NCI-H510A (cell line): ENCODE results near the gene LPCAT4.
"Not testable (repeated sequence)": the region's sequence is repeated elsewhere in the genome, so short reads cannot be mapped to it uniquely, and the experiment has no call there.

ENCODE experiments used
- DNase-seq: peaks from one replicate; lab custom pipeline; 2025; lab: John Stamatoyannopoulos, UW

The LPCAT4 gene

DNA sequence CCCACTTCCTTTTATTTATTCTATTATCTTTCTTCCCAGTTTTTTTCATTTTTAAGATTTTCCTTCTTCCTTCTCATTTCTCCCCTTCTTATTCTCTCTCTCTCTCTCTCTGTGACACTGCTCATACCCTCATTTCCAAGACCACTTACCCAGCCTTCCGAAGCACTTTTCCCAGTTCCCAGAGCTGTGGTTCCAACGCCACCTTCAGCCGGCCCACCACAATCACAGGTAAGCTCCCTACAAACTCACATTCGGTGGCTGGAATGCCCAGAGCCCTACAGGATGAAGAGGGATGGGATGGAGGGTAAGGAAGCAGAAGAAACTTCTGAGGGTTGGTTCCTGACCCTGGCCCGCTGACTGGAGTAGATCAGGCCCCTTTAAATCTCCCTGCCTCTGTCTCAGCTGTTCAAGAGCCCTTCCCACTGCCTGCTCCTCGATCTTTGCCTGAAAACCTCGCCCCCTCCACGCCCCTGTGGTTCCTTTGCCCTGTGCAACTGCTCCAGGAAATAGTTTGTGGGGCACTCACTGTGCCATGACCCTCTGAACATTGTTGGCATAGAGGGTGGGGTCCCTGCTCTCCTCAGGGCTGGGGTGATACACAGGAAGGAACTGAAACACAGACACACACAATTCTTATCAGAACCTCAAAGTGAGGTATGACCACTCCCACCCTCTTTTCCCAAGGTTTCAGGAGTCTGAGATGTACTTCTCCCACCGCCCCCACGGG, 4.8 kb downstream of the LPCAT4 start:
- DNase-seq = no peak

DNA sequence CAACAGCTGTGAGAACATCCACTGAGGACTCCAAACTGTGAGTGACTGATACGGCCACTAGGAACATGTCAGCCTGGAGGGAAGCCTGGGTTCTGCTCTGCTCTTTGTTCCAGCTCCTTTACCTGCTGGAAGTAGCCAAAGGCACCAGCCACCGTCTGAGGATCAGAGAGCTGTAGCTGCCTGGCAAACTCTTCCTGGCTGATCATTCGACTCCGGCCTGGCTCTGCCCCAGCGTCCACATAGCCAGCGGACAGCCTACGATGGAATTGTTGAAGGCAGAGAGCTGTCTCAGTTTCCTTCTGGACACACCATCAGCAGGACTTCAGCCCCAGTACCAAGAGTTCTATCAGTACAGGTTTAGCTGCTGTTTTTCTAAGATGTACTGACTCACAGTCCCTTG, 5.7 kb downstream of the LPCAT4 start:
- no peak for DNase-seq

DNA sequence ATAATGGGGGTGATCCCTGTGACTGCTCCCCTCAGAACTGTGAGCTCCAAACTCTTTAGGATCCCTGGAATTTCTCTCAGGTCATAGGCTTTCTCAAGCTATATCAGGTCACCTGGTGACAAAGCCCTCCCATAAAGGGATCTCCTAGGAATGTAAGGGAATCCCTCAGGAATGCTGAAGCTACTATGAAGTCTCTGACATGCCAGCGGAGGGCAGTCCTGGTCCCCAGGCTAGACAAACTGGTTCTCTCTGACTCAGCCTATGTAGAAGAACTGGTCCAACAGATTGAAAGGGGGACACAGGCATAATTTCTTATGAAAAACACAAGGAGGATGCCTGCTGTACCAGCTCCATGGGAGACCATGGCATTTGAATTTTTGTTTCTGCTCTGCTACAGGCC, 6.7 kb downstream of the LPCAT4 start:
- no peak for DNase-seq

DNA sequence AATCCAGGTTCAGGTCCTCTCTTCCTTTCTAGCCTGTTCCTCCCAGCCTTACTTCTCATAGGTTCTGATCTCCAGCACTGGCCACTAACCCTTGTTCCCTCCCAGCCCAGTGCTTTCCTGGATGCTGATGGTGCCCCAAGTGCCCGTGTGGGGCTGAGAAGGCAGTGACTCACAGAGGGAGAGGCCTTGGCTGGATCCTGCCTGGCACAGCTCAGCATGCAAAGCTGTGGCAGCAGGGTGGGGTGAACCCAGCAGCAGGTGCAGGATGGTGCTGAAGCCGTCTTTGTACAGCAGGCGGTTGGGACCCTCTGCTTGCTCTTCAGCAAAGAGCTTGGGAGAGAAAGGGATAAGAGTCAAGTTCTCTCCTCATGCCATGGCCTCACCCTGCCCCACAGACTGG, 7.6 kb downstream of the LPCAT4 start:
- DNase-seq = no peak

DNA sequence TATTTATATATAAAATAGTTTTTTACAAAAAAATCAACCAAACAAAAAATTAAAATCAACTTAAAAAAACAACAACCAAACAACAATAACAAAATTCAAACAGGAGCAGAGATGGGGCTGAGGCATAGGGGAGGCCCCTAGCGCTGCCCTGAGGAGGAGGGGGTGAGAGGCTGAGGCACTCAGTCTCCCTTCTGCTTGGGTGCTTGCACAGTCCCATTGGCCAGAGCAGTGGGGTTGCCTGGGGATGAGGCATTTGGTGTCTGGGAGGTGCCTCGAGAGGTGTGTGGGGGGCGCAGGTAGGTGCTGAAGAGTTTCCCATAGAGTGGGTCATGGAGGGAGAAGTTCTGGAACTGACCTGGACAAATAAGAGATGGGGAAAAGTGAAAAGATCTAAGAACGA, 8.0 kb downstream of the LPCAT4 start:
- no peak for DNase-seq

DNA sequence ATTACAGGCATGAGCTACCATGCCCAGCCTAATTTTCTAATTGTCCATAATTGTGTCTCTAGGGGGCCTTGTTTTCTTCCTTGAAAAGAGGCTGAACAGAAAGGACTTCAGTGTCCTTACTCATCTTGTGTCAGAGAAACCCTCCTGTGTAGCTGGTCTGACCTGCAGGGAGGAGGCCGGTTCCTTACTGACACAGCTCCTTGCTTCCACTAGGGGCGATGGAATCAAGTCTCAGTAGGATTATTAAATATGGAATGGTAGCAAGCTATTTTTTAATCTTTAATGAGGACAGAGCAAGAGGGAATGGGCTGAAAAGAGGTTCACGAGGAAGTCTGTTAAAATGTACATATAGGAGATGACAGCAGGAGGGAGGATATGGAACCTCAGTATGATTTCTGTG, 8.6 kb downstream of the LPCAT4 start:
- no peak for DNase-seq

DNA sequence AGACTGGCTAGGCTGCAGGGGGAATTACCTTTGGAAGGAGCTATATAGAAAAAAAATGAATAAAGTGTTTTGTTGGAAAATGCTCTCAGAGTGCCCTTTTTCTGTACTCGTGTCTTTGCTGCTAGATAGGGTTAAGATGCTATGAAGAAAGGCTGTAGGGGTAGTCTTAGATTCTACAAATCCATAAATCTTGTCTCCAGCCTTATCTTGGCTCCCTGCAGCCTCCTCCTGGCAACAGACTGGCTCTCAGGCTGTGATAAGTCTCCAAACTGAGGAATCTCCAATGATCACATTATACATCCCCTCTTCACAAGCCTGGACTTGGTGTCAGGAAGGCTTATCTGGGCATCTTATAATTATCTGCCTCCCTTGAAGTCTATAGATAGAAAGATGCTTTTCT, 9.3 kb downstream of the LPCAT4 start:
- DNase-seq = no peak

- DNase-seq = no peak
Observed at GRCh38 chr15:34355241-34355640, 11.8 kb downstream of the LPCAT4 start.

GRCh38 chr15:34354286-34354685, 12.7 kb downstream of the LPCAT4 start:
- no peak for DNase-seq

- no peak for DNase-seq
Observed at GRCh38 chr15:34353627-34354026, 13.4 kb downstream of the LPCAT4 start.

DNA sequence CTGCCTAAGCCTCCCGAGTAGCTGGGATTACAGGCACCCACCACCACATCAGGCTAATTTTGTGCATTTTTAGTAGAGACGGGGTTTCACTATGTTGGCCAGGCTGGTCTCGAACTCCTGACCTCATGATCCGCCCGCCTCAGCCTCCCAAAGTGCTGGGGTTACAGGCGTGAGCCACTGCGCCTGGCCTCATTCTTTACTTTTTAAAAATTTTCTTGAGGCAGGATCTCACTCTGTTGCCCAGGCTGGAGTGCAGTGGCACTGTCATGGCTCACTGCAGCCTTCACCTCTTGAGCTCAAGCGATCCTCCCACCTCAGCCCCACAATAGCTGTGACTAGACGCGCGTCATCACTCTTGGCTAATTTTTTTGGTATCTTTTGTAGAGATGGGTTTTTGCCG, 14.0 kb downstream of the LPCAT4 start:
- not testable (repeated sequence) for DNase-seq

DNA sequence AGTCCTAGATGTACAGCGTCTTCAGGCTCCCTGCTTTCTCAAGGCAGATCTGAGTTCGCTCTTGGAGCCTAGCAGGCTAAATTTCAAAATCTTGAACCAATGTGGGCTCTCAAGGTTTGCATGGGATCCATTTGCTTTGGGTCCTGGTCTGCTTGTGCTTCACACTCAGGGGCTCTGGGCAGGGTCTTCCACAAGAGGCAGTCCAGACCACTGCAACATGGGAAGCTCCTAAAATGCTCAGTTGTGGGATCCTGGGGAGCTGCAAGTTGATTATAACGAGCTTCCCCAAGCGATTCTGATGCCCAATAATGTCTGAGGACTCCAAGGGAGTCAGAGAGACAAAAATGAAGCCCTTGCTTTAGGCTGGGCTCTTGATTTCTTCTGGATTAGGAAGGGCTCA, 17.2 kb downstream of the LPCAT4 start:
- no peak for DNase-seq

GRCh38 chr15:34348735-34349300, 18.2 kb downstream of the LPCAT4 start:
- no peak for DNase-seq

DNA sequence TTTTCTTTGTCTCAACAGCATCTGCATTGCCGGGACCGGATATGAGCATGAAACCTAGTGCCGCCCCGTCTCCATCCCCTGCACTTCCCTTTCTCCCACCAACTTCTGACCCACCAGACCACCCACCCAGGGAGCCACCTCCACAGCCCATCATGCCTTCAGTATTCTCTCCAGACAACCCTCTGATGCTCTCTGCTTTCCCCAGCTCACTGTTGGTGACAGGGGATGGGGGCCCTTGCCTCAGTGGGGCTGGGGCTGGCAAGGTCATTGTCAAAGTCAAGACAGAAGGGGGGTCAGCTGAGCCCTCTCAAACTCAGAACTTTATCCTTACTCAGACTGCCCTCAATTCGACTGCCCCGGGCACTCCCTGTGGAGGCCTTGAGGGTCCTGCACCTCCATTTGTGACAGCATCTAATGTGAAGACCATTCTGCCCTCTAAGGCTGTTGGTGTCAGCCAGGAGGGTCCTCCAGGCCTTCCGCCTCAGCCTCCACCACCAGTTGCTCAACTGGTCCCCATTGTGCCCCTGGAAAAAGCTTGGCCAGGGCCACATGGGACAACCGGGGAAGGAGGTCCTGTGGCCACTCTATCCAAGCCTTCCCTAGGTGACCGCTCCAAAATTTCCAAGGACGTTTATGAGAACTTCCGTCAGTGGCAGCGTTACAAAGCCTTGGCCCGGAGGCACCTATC, 18.9 kb downstream of the LPCAT4 start:
- no peak for DNase-seq

- peak; percentile 65 for DNase-seq
Observed at GRCh38 chr15:34342737-34343575, 24.0 kb downstream of the LPCAT4 start, which contains the start of the genes NOP10 and NUTM1. TSS of gene NOP10 (minus strand) at chr15:34343136. CDS start at chr15:34343073, 63 bp downstream. TSS of gene NUTM1 (plus strand) at chr15:34343315. CDS start at chr15:34343697, 382 bp downstream.

DNA sequence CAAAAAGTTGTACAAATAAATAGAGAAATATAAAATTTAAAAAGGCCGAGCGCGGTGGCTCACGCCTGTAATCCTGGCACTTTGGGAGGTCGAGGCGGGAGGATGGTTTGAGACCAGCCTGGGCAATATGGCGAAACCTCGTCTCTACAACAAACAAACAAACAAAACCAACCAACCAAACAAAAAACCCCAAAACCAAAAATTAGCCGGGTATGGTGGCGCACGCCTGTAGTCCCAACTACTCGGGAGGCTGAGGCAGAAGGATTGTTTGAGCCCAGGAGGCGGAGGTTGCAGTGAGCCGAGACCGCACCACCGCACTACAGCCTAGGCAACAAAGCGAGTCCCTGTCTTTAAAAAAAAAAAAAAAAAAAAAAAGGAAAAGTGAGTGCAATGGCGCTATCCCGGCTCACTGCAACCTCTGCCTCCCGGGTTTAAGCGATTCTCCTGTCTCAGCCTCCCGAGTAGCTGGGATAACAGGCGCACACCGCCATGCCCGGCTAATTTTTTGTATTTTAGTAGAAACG, 24.7 kb downstream of the LPCAT4 start:
- DNase-seq = not testable (repeated sequence)

- no peak for DNase-seq
Observed at GRCh38 chr15:34341381-34342212, 25.4 kb downstream of the LPCAT4 start.

GRCh38 chr15:34339946-34340345, 27.1 kb downstream of the LPCAT4 start:
- no peak for DNase-seq

- DNase-seq = no peak
Observed at GRCh38 chr15:34338347-34338746, 28.6 kb downstream of the LPCAT4 start.

DNA sequence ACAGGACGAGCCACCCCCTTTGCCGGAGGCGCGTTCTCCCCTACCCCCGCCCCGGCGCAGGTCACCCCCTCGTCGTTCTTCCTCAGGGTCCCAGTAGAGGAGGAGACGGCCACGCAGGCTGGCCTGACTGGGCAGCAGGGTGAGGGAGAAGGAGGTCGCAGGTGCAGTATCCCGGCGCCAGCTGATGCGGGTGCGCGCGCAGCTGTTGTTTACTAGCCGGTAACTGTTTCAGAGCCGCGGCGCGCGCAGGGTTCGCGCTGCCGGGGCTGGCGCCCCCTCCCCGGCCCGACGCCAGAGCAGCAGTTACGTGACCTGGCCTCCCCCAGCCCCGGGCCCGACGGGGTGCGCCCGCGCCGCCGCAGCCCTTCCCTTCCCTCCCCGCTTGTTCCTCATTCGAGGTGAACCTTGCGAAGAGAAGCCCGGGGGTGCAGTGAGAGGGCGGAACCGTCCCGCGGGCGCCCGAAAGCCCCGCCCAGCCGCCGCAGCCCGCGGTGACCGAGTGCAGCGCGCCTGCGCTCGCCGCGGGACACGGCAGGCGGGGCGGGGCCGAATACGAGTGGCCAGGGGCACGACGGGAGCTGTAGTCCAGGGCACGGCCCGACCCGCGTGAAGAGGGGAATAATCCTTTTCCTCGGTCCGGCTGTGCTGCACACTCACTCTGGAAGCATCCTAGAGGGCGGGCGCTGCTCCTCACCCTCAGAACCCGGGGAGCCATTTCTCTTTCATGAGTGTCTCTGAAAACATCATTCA, 29.3 kb downstream of the LPCAT4 start, which contains the start of gene SLC12A6:
Gene SLC12A6, minus strand, starts transcription at position 225 of the 750 bp plus-strand sequence. CDS start 1,101 bp downstream, outside the sequence.
- DNase-seq = peak; percentile 71
